ENCODE results near the gene TSPEAR. TPM values are rescaled to one million over a fixed set of nuclear protein-coding genes. Genes with fewer than 3 reads are reported as not detected.

The TSPEAR gene
- total RNA-seq, 4 donors from 2014 or later: not detected

- H3K27ac ChIP-seq: no peak overlapping the region
- H3K4me1 ChIP-seq: no peaks in the 10 kb centered on the region
- H3K27me3 ChIP-seq: peaks cover 18% of the 10 kb centered on the region
- H3K4me3 ChIP-seq: no peak overlapping the region
- WGBS, 2 donors (ENCODE audit: low coverage in 1 of 2): 40 to 72% methylated on average over 6 of the region's 6 CpGs
- DNase-seq: no peak
- in situ Hi-C loops (cut with MboI; ENCODE audit: low pct_ligation_motif_present in 1 of 4, low pct_unique_long_range_greater_than_20kb in 1 of 4, low sequenced_read_pairs in 3 of 4): loop anchor here in 2 of 4 donors (25.0 kb wide), 1 partner anchor 97 kb away; the partner anchor contains the start of genes KRTAP10-5 (in 2 of the 2) and KRTAP10-6 (in 2 of the 2)
- intact Hi-C loops (cut with DNase I; ENCODE audit: low total_unique reads): no loop called here
- TF ChIP-seq POLR2AphosphoS5 (IDR thresholded peaks at IDR 0.05): no peak
- no peak for TF ChIP-seq POLR2A (IDR thresholded peaks at IDR 0.05)
- TF ChIP-seq EP300 (IDR thresholded peaks at IDR 0.05; ENCODE audit: low read depth): no peak
- H3K36me3 ChIP-seq: no peaks in the 10 kb centered on the region
- no peaks in the 10 kb centered on the region for H3K9me3 ChIP-seq
Measured at GRCh38 chr21:44684483-44684882, 26.9 kb downstream of the TSPEAR start.

GRCh38 chr21:44684077-44684476 is 27.3 kb downstream of the TSPEAR start:
- H3K9me3 ChIP-seq: no peaks in the 10 kb centered on the region
- no peaks in the 10 kb centered on the region for H3K36me3 ChIP-seq
- no peak overlapping the region for H3K27ac ChIP-seq
- no peak for TF ChIP-seq EP300 (IDR thresholded peaks at IDR 0.05; ENCODE audit: low read depth)
- TF ChIP-seq CTCF (IDR thresholded peaks at IDR 0.05): no peak
- TF ChIP-seq POLR2A (IDR thresholded peaks at IDR 0.05): no peak
- TF ChIP-seq POLR2AphosphoS5 (IDR thresholded peaks at IDR 0.05): no peak
- H3K4me3 ChIP-seq: no peak overlapping the region
- DNase-seq: no peak
- intact Hi-C loops (cut with DNase I; ENCODE audit: low total_unique reads): no loop called here
- 67 to 77% methylated on average over 4 to 7 of the region's 7 CpGs for WGBS, 2 donors (ENCODE audit: low coverage in 1 of 2)
- peaks cover 18% of the 10 kb centered on the region for H3K27me3 ChIP-seq
- in situ Hi-C loops (cut with MboI; ENCODE audit: low pct_ligation_motif_present in 1 of 4, low pct_unique_long_range_greater_than_20kb in 1 of 4, low sequenced_read_pairs in 3 of 4): loop anchor here in 2 of 4 donors (25.0 kb wide), 1 partner anchor 97 kb away; the partner anchor contains the start of genes KRTAP10-5 (in 2 of the 2) and KRTAP10-6 (in 2 of the 2)
- no peaks in the 10 kb centered on the region for H3K4me1 ChIP-seq

- Histone ChIP-seq H3K4me1 (no peaks in the 10 kb centered on the region), H3K27ac (no peak overlapping the region), H3K36me3 (no peaks in the 10 kb centered on the region), H3K4me3 (no peak overlapping the region), H3K27me3 (peaks cover 13% of the 10 kb centered on the region), H3K9me3 (no peaks in the 10 kb centered on the region)
- 82% methylated on average over 15 of the region's 15 CpGs; no CpG with 5 or more reads in 1 of the 2 donors for WGBS, 2 donors (ENCODE audit: low coverage in 1 of 2)
- intact Hi-C loops (cut with DNase I; ENCODE audit: low total_unique reads): no loop called here
- in situ Hi-C loops (cut with MboI; ENCODE audit: low pct_ligation_motif_present in 1 of 4, low pct_unique_long_range_greater_than_20kb in 1 of 4, low sequenced_read_pairs in 3 of 4): loop anchor here in 2 of 4 donors (25.0 kb wide), 1 partner anchor 95 kb away; the partner anchor contains the start of genes KRTAP10-5 (in 2 of the 2) and KRTAP10-6 (in 2 of the 2)
- no peak for TF ChIP-seq POLR2A (IDR thresholded peaks at IDR 0.05)
- DNase-seq: no peak
Measured at GRCh38 chr21:44682580-44683151, 28.7 kb downstream of the TSPEAR start.

- in situ Hi-C loops (cut with MboI; ENCODE audit: low pct_ligation_motif_present in 1 of 4, low pct_unique_long_range_greater_than_20kb in 1 of 4, low sequenced_read_pairs in 3 of 4): loop anchor here in 2 of 4 donors (25.0 kb wide), 1 partner anchor 95 kb away; the partner anchor contains the start of genes KRTAP10-5 (in 2 of the 2) and KRTAP10-6 (in 2 of the 2)
- WGBS, 2 donors (ENCODE audit: low coverage in 1 of 2): 78 to 100% methylated on average over 1 to 23 of the region's 23 CpGs
- no peak for TF ChIP-seq EP300 (IDR thresholded peaks at IDR 0.05; ENCODE audit: low read depth)
- TF ChIP-seq POLR2A (IDR thresholded peaks at IDR 0.05): no peak
- no peak for TF ChIP-seq POLR2AphosphoS5 (IDR thresholded peaks at IDR 0.05)
- TF ChIP-seq CTCF (IDR thresholded peaks at IDR 0.05): no peak
Measured at GRCh38 chr21:44681861-44682579, 29.4 kb downstream of the TSPEAR start, which contains the start of gene KRTAP12-1. Gene KRTAP12-1, minus strand, starts transcription at chr21:44682163. Its CDS starts 40 bp downstream, at chr21:44682123.

GRCh38 chr21:44681152-44681551 is 30.2 kb downstream of the TSPEAR start:
- Histone ChIP-seq H3K27ac (no peak overlapping the region), H3K27me3 (no peaks in the 10 kb centered on the region), H3K9me3 (no peaks in the 10 kb centered on the region), H3K4me1 (no peaks in the 10 kb centered on the region), H3K4me3 (no peak overlapping the region), H3K36me3 (no peaks in the 10 kb centered on the region)
- TF ChIP-seq CTCF (IDR thresholded peaks at IDR 0.05) (no peak), EP300 (IDR thresholded peaks at IDR 0.05; ENCODE audit: low read depth) (no peak), POLR2AphosphoS5 (IDR thresholded peaks at IDR 0.05) (no peak), POLR2A (IDR thresholded peaks at IDR 0.05) (no peak)
- in situ Hi-C loops (cut with MboI; ENCODE audit: low pct_ligation_motif_present in 1 of 4, low pct_unique_long_range_greater_than_20kb in 1 of 4, low sequenced_read_pairs in 3 of 4): loop anchor here in 2 of 4 donors (25.0 kb wide), 1 partner anchor 94 kb away; the partner anchor contains the start of genes KRTAP10-5 (in 2 of the 2) and KRTAP10-6 (in 2 of the 2)
- no peak for DNase-seq
- intact Hi-C loops (cut with DNase I; ENCODE audit: low total_unique reads): no loop called here
- 80 to 83% methylated on average over 1 to 11 of the region's 11 CpGs for WGBS, 2 donors (ENCODE audit: low coverage in 1 of 2)

More at GRCh38 chr21:44681861-44682579, 29.4 kb downstream of the TSPEAR start, which contains the start of gene KRTAP12-1:
- Histone ChIP-seq H3K9me3 (no peaks in the 10 kb centered on the region), H3K36me3 (no peaks in the 10 kb centered on the region), H3K27me3 (peaks cover 8% of the 10 kb centered on the region), H3K4me1 (no peaks in the 10 kb centered on the region), H3K27ac (no peak within 1 kb of the TSS), H3K4me3 (no peak within 1 kb of the TSS)
- no peak for DNase-seq
- intact Hi-C loops (cut with DNase I; ENCODE audit: low total_unique reads): no loop called here
